AG04450 (cell line): Measurements from ENCODE around the gene CSNK1A1. TPM values are rescaled to one million over a fixed set of nuclear protein-coding genes. Genes with fewer than 3 reads are reported as not detected.

Source experiments
- CTCF ChIA-PET: fragments of 300-600, 350-600 bp; formaldehyde crosslinking; extraction: SDS; loops from one replicate; lab custom pipeline; 2022; ENCODE audit warnings: antibody characterized with exemption, inconsistent platforms; lab: Charles Lee
- POLR2A ChIA-PET: fragments of 350-600 bp; formaldehyde crosslinking; extraction: SDS; loops from one replicate; lab custom pipeline; 2021; ENCODE audit warnings: antibody characterized with exemption, inconsistent platforms; lab: Yijun Ruan, JAX
- DNase-seq: peaks from one replicate; pipeline ENCODE4 v3.0.0-alpha.2; 2011; ENCODE audit warnings: low read depth, low spot score
- H3K27ac ChIP-seq: one replicate; pipeline ENCODE4 v1.5.1; 2012; ENCODE audit warnings: low read depth, low read length, control low read depth
- H3K27me3 ChIP-seq: one replicate; pipeline ENCODE4 v1.6.0; 2012; ENCODE audit warnings: low read length; ENCODE audit not compliant: control insufficient read depth, insufficient read depth
- H3K4me3 ChIP-seq: 2 replicates; pipeline ENCODE4 v1.5.1; 2011; ENCODE audit warnings: mild to moderate bottlenecking, low read depth, low read length, control low read depth
- H3K9me3 ChIP-seq: 2 replicates; pipeline ENCODE4 v1.5.1; 2012; ENCODE audit warnings: low read length; ENCODE audit not compliant: control insufficient read depth, insufficient read depth
- polyA plus RNA-seq: library from polyadenylated mRNA; depleted of rRNA; stranded (reverse); fragments of >200 nt; gene quantifications from 2 replicates; pipeline ENCODE4 v1.2.3, GENCODE V29; 2011
- TF ChIP-seq, protein P1 (sequence below): IDR thresholded peaks from 2 replicates; pipeline ENCODE4 v1.5.1; 2011; ENCODE audit warnings: low read depth, low read length, control low read depth, inconsistent platforms

The CSNK1A1 gene
- polyA plus RNA-seq, 1 experiment: 329 TPM

DNA sequence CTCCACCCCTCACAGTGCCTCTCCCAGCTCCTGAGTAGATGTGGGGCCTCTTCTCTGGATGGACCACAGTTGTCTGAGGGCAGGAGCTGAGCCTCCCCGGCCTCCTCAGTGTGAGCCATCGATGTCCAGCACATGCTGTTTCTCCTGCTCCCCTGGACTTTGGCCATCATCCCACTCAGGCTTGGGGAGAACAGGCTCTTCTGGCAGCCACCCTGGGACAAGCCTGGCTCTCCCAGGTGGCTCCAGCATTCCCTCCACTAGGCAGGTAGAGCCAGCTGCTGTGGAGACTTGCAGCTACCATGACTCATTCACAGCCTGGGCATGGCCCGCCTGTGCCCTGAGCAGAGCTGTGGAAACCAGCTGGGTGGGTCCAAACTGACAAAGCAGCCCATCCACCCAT lies 77.0 kb downstream of the CSNK1A1 start:
- TF ChIP-seq, protein P1, sequence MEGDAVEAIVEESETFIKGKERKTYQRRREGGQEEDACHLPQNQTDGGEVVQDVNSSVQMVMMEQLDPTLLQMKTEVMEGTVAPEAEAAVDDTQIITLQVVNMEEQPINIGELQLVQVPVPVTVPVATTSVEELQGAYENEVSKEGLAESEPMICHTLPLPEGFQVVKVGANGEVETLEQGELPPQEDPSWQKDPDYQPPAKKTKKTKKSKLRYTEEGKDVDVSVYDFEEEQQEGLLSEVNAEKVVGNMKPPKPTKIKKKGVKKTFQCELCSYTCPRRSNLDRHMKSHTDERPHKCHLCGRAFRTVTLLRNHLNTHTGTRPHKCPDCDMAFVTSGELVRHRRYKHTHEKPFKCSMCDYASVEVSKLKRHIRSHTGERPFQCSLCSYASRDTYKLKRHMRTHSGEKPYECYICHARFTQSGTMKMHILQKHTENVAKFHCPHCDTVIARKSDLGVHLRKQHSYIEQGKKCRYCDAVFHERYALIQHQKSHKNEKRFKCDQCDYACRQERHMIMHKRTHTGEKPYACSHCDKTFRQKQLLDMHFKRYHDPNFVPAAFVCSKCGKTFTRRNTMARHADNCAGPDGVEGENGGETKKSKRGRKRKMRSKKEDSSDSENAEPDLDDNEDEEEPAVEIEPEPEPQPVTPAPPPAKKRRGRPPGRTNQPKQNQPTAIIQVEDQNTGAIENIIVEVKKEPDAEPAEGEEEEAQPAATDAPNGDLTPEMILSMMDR: no peak
- Histone ChIP-seq H3K27ac (no peak overlapping the region), H3K27me3 (no peaks in the 10 kb centered on the region), H3K4me3 (no peak overlapping the region), H3K9me3 (no peaks in the 10 kb centered on the region)
- POLR2A ChIA-PET: interaction anchor here (0.6 to 1.3 kb wide), 3 partner anchors 12 to 1193 kb away, joined by 3 to 5 read pairs (median 3); no protein-coding TSS in a partner anchor
- no peak for DNase-seq
- CTCF ChIA-PET: no interaction called here

DNA sequence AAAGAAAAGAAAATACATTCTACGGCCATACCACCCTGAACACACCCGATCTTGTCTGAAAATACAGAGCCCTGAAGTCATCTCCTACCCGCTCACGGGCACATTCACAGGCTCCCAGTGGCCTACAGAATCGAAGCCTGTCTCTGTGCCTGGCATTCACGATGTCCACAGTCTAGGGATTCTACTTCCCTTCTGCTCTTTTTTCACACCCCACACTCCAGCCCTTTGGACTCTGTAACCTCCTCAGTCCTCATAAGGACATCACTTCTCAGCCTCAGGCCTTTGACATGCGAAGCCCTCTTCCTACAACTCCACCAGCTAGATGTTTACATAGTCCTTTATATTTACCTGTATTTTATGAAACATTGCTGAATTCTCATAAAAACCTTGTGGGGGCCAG lies 77.8 kb downstream of the CSNK1A1 start:
- H3K9me3 ChIP-seq: no peaks in the 10 kb centered on the region
- POLR2A ChIA-PET: interaction anchor here (1.3 kb wide), 1 partner anchor 13 kb away, joined by 5 read pairs; no protein-coding TSS in a partner anchor

DNA sequence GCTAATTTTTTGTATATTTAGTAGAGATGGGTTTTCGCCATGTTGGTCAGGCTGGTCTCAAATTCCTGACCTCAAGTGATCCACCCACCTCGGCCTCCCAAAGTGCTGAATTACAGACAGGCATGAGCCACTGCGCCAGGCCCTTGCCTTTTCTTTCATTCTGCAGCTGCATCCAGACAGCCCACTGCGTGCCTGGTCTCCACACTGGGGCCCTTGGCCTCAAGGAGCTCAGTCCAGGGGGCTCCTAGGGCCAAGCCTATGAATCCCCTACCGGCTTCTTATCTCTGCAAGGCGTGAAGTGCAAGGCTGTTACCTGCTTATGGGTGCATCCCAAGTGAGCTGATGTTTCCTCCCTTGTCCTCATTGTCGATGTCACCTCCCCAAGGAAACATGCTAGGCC lies 78.8 kb downstream of the CSNK1A1 start:
- Histone ChIP-seq H3K27ac (no peak overlapping the region), H3K27me3 (no peaks in the 10 kb centered on the region), H3K4me3 (no peak overlapping the region), H3K9me3 (no peaks in the 10 kb centered on the region)
- DNase-seq: no peak
- TF ChIP-seq, protein P1: no peak
- CTCF ChIA-PET: interaction anchor here (0.6 kb wide), 1 partner anchor 40 kb away, joined by 3 read pairs; no protein-coding TSS in a partner anchor
- POLR2A ChIA-PET: no interaction called here

More for the DNA sequence above, 77.8 kb downstream of the CSNK1A1 start:
- no peak overlapping the region for H3K27ac ChIP-seq
- H3K4me3 ChIP-seq: no peak overlapping the region
- TF ChIP-seq, protein P1: no peak
- CTCF ChIA-PET: no interaction called here
- no peak for DNase-seq
- H3K27me3 ChIP-seq: no peaks in the 10 kb centered on the region

DNA sequence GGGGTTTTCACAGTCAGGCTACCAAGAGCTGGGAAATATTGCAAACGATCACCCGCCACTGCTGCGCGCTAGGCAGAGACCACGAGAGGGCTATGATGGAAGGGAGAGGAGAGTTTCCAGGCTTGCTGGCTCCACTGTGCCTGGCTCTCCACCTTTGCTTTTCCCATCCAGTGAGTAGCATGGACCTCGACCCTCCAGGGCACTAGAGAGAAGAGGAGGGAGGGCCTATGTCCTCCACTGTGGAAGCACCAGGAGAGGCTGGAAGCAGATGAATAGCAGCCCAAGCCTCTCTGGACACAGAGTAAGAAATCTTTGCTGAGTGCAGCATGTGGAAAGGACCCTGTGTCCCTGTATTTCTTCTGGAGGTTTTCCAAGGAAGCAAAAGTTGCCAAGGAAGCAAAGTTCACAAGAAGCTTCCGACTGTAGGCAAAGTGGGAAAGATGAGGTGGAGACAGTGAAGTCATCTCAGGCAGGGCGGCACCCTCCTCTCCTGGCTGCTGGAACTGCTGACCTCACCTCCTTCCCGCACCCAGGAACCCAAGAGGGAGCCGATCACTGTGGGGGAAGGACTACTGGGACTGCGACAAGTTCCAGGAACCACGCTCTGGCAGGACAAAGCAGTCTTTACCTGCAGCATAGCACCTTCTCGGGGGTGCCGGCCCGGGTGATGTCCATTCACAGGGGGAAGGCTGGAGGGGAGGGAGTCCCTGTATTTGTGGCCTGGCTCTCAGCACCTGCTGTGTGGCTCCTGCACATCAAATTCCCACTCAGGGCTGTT lies 79.6 kb downstream of the CSNK1A1 start:
- H3K27me3 ChIP-seq: no peaks in the 10 kb centered on the region
- no peak for DNase-seq
- ChIA-PET POLR2A (no interaction called here), CTCF (no interaction called here)
- H3K27ac ChIP-seq: no peak overlapping the region
- no peaks in the 10 kb centered on the region for H3K9me3 ChIP-seq
- TF ChIP-seq, protein P1: no peak
- H3K4me3 ChIP-seq: no peak overlapping the region

DNA sequence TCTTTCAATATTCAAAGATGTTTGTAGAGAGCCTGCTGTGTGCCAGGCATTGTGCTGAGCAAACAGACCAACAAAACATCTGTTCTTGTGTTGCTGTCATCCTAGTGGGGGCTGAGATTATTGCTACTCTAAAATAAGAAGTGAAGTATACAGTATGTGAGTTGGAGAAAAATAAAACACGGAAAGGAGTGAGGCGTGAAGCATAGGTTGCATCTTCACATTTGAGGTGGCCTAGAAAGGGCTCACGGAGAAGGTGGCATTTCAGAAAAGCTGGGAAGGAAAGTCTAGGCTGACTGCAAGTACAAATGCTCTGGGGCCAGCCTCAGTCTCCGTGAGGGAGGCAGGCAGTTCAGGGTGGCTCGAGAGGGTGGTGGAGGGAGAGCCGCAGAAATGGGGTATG lies 80.3 kb downstream of the CSNK1A1 start:
- Histone ChIP-seq H3K9me3 (no peaks in the 10 kb centered on the region), H3K4me3 (no peak overlapping the region), H3K27ac (no peak overlapping the region), H3K27me3 (no peaks in the 10 kb centered on the region)
- ChIA-PET CTCF (no interaction called here), POLR2A (no interaction called here)
- DNase-seq: no peak
- TF ChIP-seq, protein P1: no peak
